Neural cell (in vitro differentiated cells): Measurements from ENCODE around the gene GCK. TPM values are rescaled to one million over a fixed set of nuclear protein-coding genes. Genes with fewer than 3 reads are reported as not detected.

Experiments
- H2AFZ ChIP-seq: fragments of 200-600, 300-800 bp; sonication (generic), shearing (Covaris generic); 2 replicates; pipeline ENCODE4 v1.6.0; 2014; ENCODE audit warnings: low read depth, mild to moderate bottlenecking, antibody characterized with exemption, low read length, moderate library complexity
- H3F3A ChIP-seq: fragments of 200-600 bp; shearing (Covaris generic); 2 replicates; pipeline ENCODE4 v1.6.1; 2016; ENCODE audit warnings: mild to moderate bottlenecking, moderate library complexity, mixed read lengths, antibody characterized with exemption, low read length; ENCODE audit not compliant: insufficient read depth, poor library complexity, severe bottlenecking
- H3K27ac ChIP-seq: fragments of 200-600, 300-800 bp; sonication (generic), shearing (Covaris generic); 2 replicates; pipeline ENCODE4 v1.5.1; 2014; ENCODE audit warnings: mild to moderate bottlenecking, low read length, moderate library complexity
- H3K27me3 ChIP-seq: fragments of 300-800, 200-600 bp; sonication (generic), shearing (Covaris generic); 2 replicates; pipeline ENCODE4 v1.6.0; 2014; ENCODE audit warnings: mild to moderate bottlenecking, low read depth, low read length, moderate library complexity; ENCODE audit not compliant: insufficient read depth
- H3K36me3 ChIP-seq: fragments of 300-800, 200-600 bp; sonication (generic), shearing (Covaris generic); 2 replicates; pipeline ENCODE4 v1.5.1; 2014; ENCODE audit warnings: mild to moderate bottlenecking, antibody characterized with exemption, low read length, moderate library complexity; ENCODE audit not compliant: insufficient read depth
- H3K4me2 ChIP-seq: fragments of 300-800, 200-600 bp; sonication (generic), shearing (Covaris generic); 2 replicates; pipeline ENCODE4 v1.6.0; 2014; ENCODE audit warnings: mild to moderate bottlenecking, low read length
- H3K4me3 ChIP-seq: fragments of 300-800, 200-600 bp; sonication (generic), shearing (Covaris generic); 2 replicates; pipeline ENCODE4 v1.5.1; 2014; ENCODE audit warnings: mild to moderate bottlenecking, low read length, moderate library complexity
- H3K79me2 ChIP-seq: fragments of 200-600 bp; shearing (Covaris generic); replicated peaks from 2 replicates; pipeline ENCODE4 v1.6.0; 2014; ENCODE audit warnings: mild to moderate bottlenecking, low read length, moderate library complexity; ENCODE audit not compliant: insufficient read depth
- H3K9ac ChIP-seq: fragments of 300-800, 200-600 bp; sonication (generic), shearing (Covaris generic); 2 replicates; pipeline ENCODE4 v1.6.1; 2016; ENCODE audit warnings: mild to moderate bottlenecking, low read length, mixed read lengths
- H3K9me2 ChIP-seq: fragments of 200-600 bp; shearing (Covaris generic); 2 replicates; pipeline ENCODE4 v1.6.1; 2016; ENCODE audit warnings: mild to moderate bottlenecking, low read length, mixed read lengths; ENCODE audit not compliant: insufficient read depth
- H3K9me3 ChIP-seq: fragments of 200-600, 300-800 bp; sonication (generic), shearing (Covaris generic); 2 replicates; pipeline ENCODE4 v1.6.1; 2016; ENCODE audit warnings: mild to moderate bottlenecking, mixed run types, low read length, moderate library complexity, mixed read lengths
- H4K20me1 ChIP-seq: fragments of 200-600 bp; shearing (Covaris generic); 2 replicates; pipeline ENCODE4 v1.6.1; 2016; ENCODE audit warnings: mild to moderate bottlenecking, mixed run types; ENCODE audit not compliant: insufficient read depth
- CTCF ChIP-seq: fragments of 450-650 bp; IDR thresholded peaks from 2 replicates; pipeline ENCODE4 v1.5.1; 2014; ENCODE audit warnings: antibody characterized with exemption, mild to moderate bottlenecking, moderate library complexity; ENCODE audit not compliant: poor library complexity, severe bottlenecking
- EP300 ChIP-seq: fragments of 450-650 bp; conservative IDR thresholded peaks from 2 replicates; pipeline ENCODE4 v1.6.1; 2014; ENCODE audit warnings: antibody characterized with exemption, mild to moderate bottlenecking, moderate library complexity; ENCODE audit not compliant: poor library complexity, severe bottlenecking
- EZH2 ChIP-seq: fragments of 200-600, 300-800 bp; shearing (Covaris generic), sonication (generic); IDR thresholded peaks from 2 replicates; pipeline ENCODE4 v1.6.1; 2014; ENCODE audit warnings: antibody characterized with exemption, low read length, borderline replicate concordance, mild to moderate bottlenecking; ENCODE audit not compliant: insufficient read depth, poor library complexity, severe bottlenecking
- MXI1 ChIP-seq: fragments of 450-650 bp; conservative IDR thresholded peaks from 2 replicates; pipeline ENCODE4 v1.6.1; 2014; ENCODE audit warnings: antibody characterized with exemption, mild to moderate bottlenecking; ENCODE audit not compliant: poor library complexity, severe bottlenecking
- POLR2AphosphoS5 ChIP-seq: IDR thresholded peaks from 2 replicates; pipeline ENCODE4 v1.6.1; 2012
- RAD21 ChIP-seq: fragments of 450-650 bp; conservative IDR thresholded peaks from 2 replicates; pipeline ENCODE4 v1.6.1; 2014; ENCODE audit warnings: antibody characterized with exemption, mild to moderate bottlenecking, moderate library complexity
- REST ChIP-seq: IDR thresholded peaks from 2 replicates; pipeline ENCODE4 v1.6.1; 2012; ENCODE audit warnings: borderline replicate concordance
- SMC3 ChIP-seq: fragments of 450-650 bp; conservative IDR thresholded peaks from 2 replicates; pipeline ENCODE4 v1.6.1; 2014; ENCODE audit warnings: antibody characterized with exemption, mild to moderate bottlenecking, moderate library complexity; ENCODE audit not compliant: poor library complexity
- TAF1 ChIP-seq: IDR thresholded peaks from 2 replicates; pipeline ENCODE4 v1.6.1; 2012; ENCODE audit warnings: low read depth
- polyA plus RNA-seq: library from polyadenylated mRNA; depleted of rRNA; stranded (reverse); fragments of >200 nt; gene quantifications from 2 replicates; pipeline ENCODE4 v1.2.3, GENCODE V29; 2014

The GCK gene
- polyA plus RNA-seq, 1 donor from 2014 or later, result 7.4 TPM

- no peak within 1 kb of the TSS for H2AFZ ChIP-seq
- H3K27ac ChIP-seq, result no peak within 1 kb of the TSS
- H3K4me3 ChIP-seq, result no peak within 1 kb of the TSS
- no peaks in the 10 kb centered on the region for H3K36me3 ChIP-seq
- no peaks in the 10 kb centered on the region for H3K9me3 ChIP-seq
- no peak for TF ChIP-seq TAF1
- no peak for TF ChIP-seq MXI1
- H3K4me2 ChIP-seq, result no peak within 1 kb of the TSS
- H3K9me2 ChIP-seq, result no peaks in the 10 kb centered on the region
- peaks cover 7% of the 10 kb centered on the region for H3K27me3 ChIP-seq
- H3K79me2 ChIP-seq, result no peaks in the 10 kb centered on the region
- no peaks in the 10 kb centered on the region for H4K20me1 ChIP-seq
- no peaks in the 10 kb centered on the region for H3F3A ChIP-seq
- no peak within 1 kb of the TSS for H3K9ac ChIP-seq
Measured at GRCh38 chr7:44141221-44141850, 47.9 kb downstream of the GCK start, which contains the start of gene MYL7. MYL7 (minus strand) TSS chr7:44141332; CDS start chr7:44141305, 27 bp downstream.

GRCh38 chr7:44140341-44140740 lies 48.9 kb downstream of the GCK start:
- TF ChIP-seq POLR2AphosphoS5, result no peak
- no peak for TF ChIP-seq SMC3
- no peak for TF ChIP-seq EP300
- TF ChIP-seq EZH2, result no peak
- no peak for TF ChIP-seq TAF1
- TF ChIP-seq RAD21, result no peak
- no peak for TF ChIP-seq CTCF
- no peak for TF ChIP-seq REST
- no peak for TF ChIP-seq MXI1
- Histone ChIP-seq H3K9me2 (no peaks in the 10 kb centered on the region), H3K4me3 (no peak overlapping the region), H3K4me2 (no peak overlapping the region), H3K79me2 (no peaks in the 10 kb centered on the region), H4K20me1 (no peaks in the 10 kb centered on the region), H3F3A (no peaks in the 10 kb centered on the region), H3K36me3 (no peaks in the 10 kb centered on the region), H3K27me3 (peaks cover 3% of the 10 kb centered on the region), H3K9ac (no peak overlapping the region), H2AFZ (no peak overlapping the region), H3K9me3 (no peaks in the 10 kb centered on the region), H3K27ac (no peak overlapping the region)
